DMS79 (cell line): ENCODE results near the gene PSMA8.
"Not testable (repeated sequence)": the region's sequence is repeated elsewhere in the genome, so short reads cannot be mapped to it uniquely, and the experiment has no call there.

ENCODE experiments used
- DNase-seq: peaks from one replicate; lab custom pipeline; 2025; lab: John Stamatoyannopoulos, UW

The PSMA8 gene

GRCh38 chr18:26175481-26175880 lies 41.8 kb downstream of the PSMA8 start:
- no peak for DNase-seq

- DNase-seq = no peak
Measured at GRCh38 chr18:26176134-26176533, 42.5 kb downstream of the PSMA8 start.

- DNase-seq = peak; percentile 32
Measured at GRCh38 chr18:26181343-26181826, 47.7 kb downstream of the PSMA8 start.

GRCh38 chr18:26183395-26184112 lies 49.9 kb downstream of the PSMA8 start:
- DNase-seq = no peak

GRCh38 chr18:26185267-26185666 lies 51.6 kb downstream of the PSMA8 start:
- no peak for DNase-seq

- DNase-seq = no peak
Measured at GRCh38 chr18:26190506-26190905, 56.8 kb downstream of the PSMA8 start.

GRCh38 chr18:26192233-26192632 lies 58.6 kb downstream of the PSMA8 start:
- DNase-seq = no peak

GRCh38 chr18:26196605-26197004 lies 62.9 kb downstream of the PSMA8 start:
- no peak for DNase-seq

GRCh38 chr18:26202001-26202400 lies 68.3 kb downstream of the PSMA8 start:
- DNase-seq = not testable (repeated sequence)

- DNase-seq = no peak
Measured at GRCh38 chr18:26205318-26205717, 71.6 kb downstream of the PSMA8 start.

- DNase-seq = no peak
Measured at GRCh38 chr18:26206488-26206887, 72.8 kb downstream of the PSMA8 start.

- DNase-seq = no peak
Measured at GRCh38 chr18:26207937-26208336, 74.3 kb downstream of the PSMA8 start.

GRCh38 chr18:26208977-26209376 lies 75.3 kb downstream of the PSMA8 start:
- no peak for DNase-seq

GRCh38 chr18:26210147-26210546 lies 76.5 kb downstream of the PSMA8 start:
- no peak for DNase-seq

GRCh38 chr18:26215247-26215970 lies 81.7 kb downstream of the PSMA8 start:
- no peak for DNase-seq

- DNase-seq = no peak
Measured at GRCh38 chr18:26225022-26225693, 91.5 kb downstream of the PSMA8 start.

- DNase-seq = no peak
Measured at GRCh38 chr18:26225915-26226228, 92.2 kb downstream of the PSMA8 start.

GRCh38 chr18:26226229-26227050 lies 92.8 kb downstream of the PSMA8 start, which contains the start of gene TAF4B:
TSS of gene TAF4B (plus strand) at chr18:26226445. CDS start at chr18:26226934, 489 bp downstream.
- peak; percentile 78 for DNase-seq

GRCh38 chr18:26227051-26227670 lies 93.5 kb downstream of the PSMA8 start:
- no peak for DNase-seq

GRCh38 chr18:26228562-26229260 lies 95.0 kb downstream of the PSMA8 start:
- DNase-seq = no peak

- no peak for DNase-seq
Measured at GRCh38 chr18:26230497-26230896, 96.8 kb downstream of the PSMA8 start.
